GM12874 (cell line): ENCODE data around the gene PGS1.

ENCODE experiments used
- CTCF ChIP-seq: IDR thresholded peaks from 2 replicates; pipeline ENCODE4 v1.5.1; 2011; ENCODE audit warnings: low read depth, mild to moderate bottlenecking, control low read depth, low read length, moderate library complexity; ENCODE audit not compliant: insufficient read depth

Gene PGS1

GRCh38 chr17:78468366-78468765 is 89.9 kb downstream of the PGS1 start:
- no peak for TF ChIP-seq CTCF

GRCh38 chr17:78469443-78469842 is 91.0 kb downstream of the PGS1 start:
- TF ChIP-seq CTCF: no peak

- no peak for TF ChIP-seq CTCF
Measured at GRCh38 chr17:78471635-78472034, 93.2 kb downstream of the PGS1 start.

GRCh38 chr17:78472035-78472905 is 93.8 kb downstream of the PGS1 start:
- TF ChIP-seq CTCF: no peak

GRCh38 chr17:78473951-78474613 is 95.6 kb downstream of the PGS1 start:
- TF ChIP-seq CTCF: no peak
